Mucosa of rectum (tissue), 2 donors: ENCODE data around the gene ZSWIM4.
A peak's percentile ranks its signal among the peaks of the same experiment; 100 is the strongest.

Source experiments
- H3K27ac ChIP-seq, 2 donors: one replicate each; pipeline ENCODE4 v1.7.0; 2013; ENCODE audit warnings: inconsistent platforms in 2 of 2, low read depth in 2 of 2, low read length in 2 of 2
- H3K27me3 ChIP-seq, 2 donors: one replicate each; pipeline ENCODE4 v1.7.0; 2013; ENCODE audit warnings: low read length in 2 of 2; ENCODE audit not compliant: control insufficient read depth in 2 of 2, insufficient read depth in 2 of 2
- H3K36me3 ChIP-seq, 2 donors: one replicate each; pipeline ENCODE4 v1.7.0; 2013; ENCODE audit warnings: low read length in 2 of 2; ENCODE audit not compliant: control insufficient read depth in 2 of 2, insufficient read depth in 2 of 2
- H3K4me1 ChIP-seq, 2 donors: one replicate each; pipeline ENCODE4 v1.7.0; 2013; ENCODE audit warnings: low read length in 2 of 2, mild to moderate bottlenecking in 1 of 2; ENCODE audit not compliant: control insufficient read depth in 2 of 2, insufficient read depth in 2 of 2
- H3K4me3 ChIP-seq, 2 donors: one replicate each; pipeline ENCODE4 v1.7.0; 2013; ENCODE audit warnings: low read length in 2 of 2
- H3K9ac ChIP-seq, 2 donors: one replicate each; pipeline ENCODE4 v1.7.0; 2013; ENCODE audit warnings: low read length in 2 of 2, low read depth in 1 of 2, mild to moderate bottlenecking in 1 of 2
- H3K9me3 ChIP-seq, 2 donors: one replicate each; pipeline ENCODE4 v1.7.0; 2013; ENCODE audit warnings: low read length in 2 of 2; ENCODE audit not compliant: control insufficient read depth in 2 of 2
- donor health status: healthy.
- donor health status: Normal muscosa, but diverticular disease.

The ZSWIM4 gene

DNA sequence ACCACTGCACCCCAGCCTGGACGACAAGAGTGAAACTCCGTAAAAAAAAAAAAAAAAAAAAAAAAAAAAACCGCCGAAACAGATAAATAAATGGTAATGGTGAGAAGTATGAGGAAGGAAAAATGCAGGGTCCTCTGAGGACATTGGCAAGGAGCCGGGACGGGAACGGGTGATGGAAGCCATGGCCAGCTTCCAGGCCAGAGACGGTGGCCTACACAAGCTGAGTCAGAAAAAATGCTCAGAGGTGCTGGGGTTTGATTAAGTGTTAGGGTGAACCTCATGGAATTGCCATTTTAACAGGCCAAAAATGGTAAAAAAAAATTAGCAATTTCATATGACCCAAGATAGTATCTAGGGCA lies 866 bp upstream of the ZSWIM4 start:
- H3K4me1 ChIP-seq: peaks cover 15 to 20% of the 10 kb centered on the region in 2 donors
- H3K9ac ChIP-seq: peak overlapping the region; percentile 74 to 84
- H3K36me3 ChIP-seq: no peaks in the 10 kb centered on the region
- H3K4me3 ChIP-seq: peak overlapping the region; percentile 83
- peak overlapping the region; percentile 80 to 82 for H3K27ac ChIP-seq
- no peaks in the 10 kb centered on the region for H3K9me3 ChIP-seq
- H3K27me3 ChIP-seq: no peaks in the 10 kb centered on the region

DNA sequence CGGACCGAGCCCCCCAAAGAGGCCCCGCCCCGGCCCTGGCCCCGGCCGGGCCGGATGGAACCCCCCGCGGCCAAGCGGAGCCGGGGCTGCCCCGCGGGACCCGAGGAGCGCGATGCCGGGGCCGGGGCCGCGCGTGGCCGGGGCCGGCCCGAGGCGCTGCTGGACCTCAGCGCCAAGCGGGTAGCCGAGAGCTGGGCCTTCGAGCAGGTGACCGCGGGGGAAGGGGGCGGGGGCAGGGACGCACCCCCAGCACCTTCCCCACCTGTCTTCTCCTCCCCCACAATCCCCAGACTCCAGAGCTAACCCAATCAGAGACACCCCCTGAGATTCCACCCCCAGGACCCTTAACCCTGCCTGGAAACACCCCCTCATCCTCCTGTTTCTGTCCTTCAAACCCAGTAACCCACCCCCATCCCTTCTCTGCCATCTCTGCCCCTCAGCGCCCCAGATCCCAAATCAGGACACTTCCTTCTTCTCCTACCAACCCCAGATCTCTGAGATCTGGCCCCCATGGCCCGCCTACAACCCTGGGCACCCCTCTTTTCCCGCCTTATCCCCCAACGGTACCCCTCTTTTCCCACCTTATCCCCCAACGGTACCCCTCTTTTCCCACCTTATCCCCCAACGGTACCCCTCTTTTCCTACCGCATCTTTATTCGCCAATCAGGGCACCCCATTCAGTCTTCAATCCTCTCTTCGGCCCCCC lies 505 bp downstream of the ZSWIM4 start:
- H3K4me3 ChIP-seq: peak overlapping the region; percentile 72 to 73
- no peaks in the 10 kb centered on the region for H3K36me3 ChIP-seq
- no peaks in the 10 kb centered on the region for H3K27me3 ChIP-seq
- H3K9ac ChIP-seq: peak overlapping the region; percentile 75 to 77
- peak overlapping the region; percentile 70 to 77 for H3K27ac ChIP-seq
- peaks cover 15 to 20% of the 10 kb centered on the region in 2 donors for H3K4me1 ChIP-seq
- no peaks in the 10 kb centered on the region for H3K9me3 ChIP-seq

DNA sequence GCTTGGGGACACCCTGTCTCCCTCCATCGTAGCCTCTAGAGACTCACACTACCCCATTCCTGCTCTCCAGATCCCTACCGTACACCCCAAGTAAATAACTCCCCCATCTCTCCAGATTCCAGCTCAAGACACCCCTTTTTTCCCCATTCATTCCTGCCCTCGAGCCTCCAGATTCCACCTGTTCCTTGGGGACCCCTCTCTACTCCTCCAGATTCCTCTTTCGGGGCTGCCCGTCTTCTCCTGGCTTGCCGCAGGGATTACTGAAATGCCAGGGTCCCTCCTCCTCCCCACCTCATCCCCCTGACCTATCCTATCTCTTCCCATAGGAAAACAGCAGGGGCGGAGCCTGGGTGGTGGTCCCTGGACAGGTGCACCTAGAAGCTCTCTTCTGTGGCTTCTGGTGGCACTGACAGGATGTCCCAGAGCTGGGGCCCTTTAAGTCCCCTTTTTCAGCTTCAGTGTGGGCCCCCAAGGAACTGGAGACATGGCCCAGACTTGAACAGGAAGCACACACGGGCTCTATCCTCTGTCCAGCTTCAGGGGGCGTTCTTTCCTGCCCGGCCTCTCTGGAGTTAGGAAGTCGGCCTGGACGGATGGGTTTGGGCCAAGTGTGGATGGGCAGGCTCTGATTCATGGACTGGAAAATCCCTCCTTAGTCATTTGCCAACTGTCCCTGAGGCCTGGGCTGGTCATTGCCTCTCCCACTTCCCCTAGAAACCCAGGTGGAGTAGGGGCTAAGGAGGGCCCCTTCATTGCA lies 1.2 kb downstream of the ZSWIM4 start:
- H3K4me1 ChIP-seq: peaks cover 15 to 20% of the 10 kb centered on the region in 2 donors
- no peaks in the 10 kb centered on the region for H3K27me3 ChIP-seq
- peak overlapping the region; percentile 52 to 56 for H3K27ac ChIP-seq
- H3K4me3 ChIP-seq: peak overlapping the region; percentile 11 to 73
- H3K9me3 ChIP-seq: no peaks in the 10 kb centered on the region
- peak overlapping the region in 1 of 2 donors; percentile 77 for H3K9ac ChIP-seq
- H3K36me3 ChIP-seq: no peaks in the 10 kb centered on the region

DNA sequence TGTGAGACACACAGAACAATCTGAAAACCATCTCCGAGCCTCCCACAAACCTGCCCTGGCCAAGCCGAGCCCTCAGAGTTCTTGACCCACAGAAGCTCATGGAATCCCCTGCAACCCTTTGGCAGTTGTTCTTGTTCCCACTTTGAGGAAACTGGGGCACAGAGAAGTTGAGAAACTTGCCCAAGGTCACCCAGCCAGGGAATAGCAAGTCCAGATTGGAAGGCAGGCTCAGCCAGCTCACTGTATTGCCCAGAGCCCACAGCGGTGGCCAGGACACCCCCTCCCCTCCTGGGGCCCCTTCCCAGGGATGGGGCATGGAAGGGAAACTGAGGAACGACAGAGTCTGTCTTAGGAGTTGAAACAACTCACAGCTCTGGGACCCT lies 1.8 kb downstream of the ZSWIM4 start:
- H3K27ac ChIP-seq: peak overlapping the region; percentile 23 to 52
- H3K4me3 ChIP-seq: no peak overlapping the region
- H3K27me3 ChIP-seq: no peaks in the 10 kb centered on the region
- H3K4me1 ChIP-seq: peaks cover 15 to 20% of the 10 kb centered on the region in 2 donors
- no peaks in the 10 kb centered on the region for H3K9me3 ChIP-seq
- H3K9ac ChIP-seq: peak overlapping the region in 1 of 2 donors; percentile 77
- H3K36me3 ChIP-seq: no peaks in the 10 kb centered on the region

DNA sequence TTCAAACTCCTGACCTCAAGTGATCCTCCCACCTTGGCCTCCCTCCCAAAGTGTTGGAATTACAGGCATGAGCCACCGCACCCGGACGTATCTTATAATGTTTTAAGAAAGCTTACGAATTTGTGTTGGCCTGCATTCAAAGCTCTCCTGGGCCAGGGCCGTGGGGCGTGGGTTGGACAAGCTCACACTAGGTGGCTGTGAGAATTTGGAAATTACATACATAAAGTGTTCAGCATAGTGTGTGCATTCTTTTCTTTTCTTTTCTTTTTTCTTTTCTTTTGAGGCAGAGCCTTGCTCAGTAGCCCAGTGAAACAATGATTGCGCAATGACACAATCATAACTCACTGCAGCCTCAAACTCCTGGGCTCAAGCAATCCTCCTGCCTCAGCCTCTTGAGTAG lies 2.6 kb downstream of the ZSWIM4 start:
- H3K27me3 ChIP-seq: no peaks in the 10 kb centered on the region
- H3K27ac ChIP-seq: no peak overlapping the region
- H3K4me3 ChIP-seq: no peak overlapping the region
- H3K4me1 ChIP-seq: peaks cover 15 to 20% of the 10 kb centered on the region in 2 donors
- H3K9ac ChIP-seq: no peak overlapping the region
- no peaks in the 10 kb centered on the region for H3K36me3 ChIP-seq
- H3K9me3 ChIP-seq: no peaks in the 10 kb centered on the region

DNA sequence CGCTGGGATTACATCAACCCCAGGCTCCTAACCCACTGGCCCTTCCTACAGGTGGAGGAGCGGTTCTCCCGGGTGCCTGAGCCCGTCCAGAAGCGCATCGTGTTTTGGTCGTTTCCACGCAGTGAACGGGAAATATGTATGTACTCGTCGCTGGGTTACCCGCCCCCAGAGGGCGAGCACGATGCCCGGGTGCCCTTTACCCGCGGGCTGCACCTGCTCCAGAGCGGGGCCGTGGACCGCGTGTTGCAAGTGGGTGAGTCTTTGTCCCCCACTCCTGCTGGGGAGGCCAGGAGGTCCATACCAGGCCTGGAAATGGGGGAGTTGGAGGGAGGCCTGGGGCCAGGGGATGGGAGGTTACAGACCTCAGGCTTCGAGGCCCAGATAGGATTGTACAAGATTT lies 4.4 kb downstream of the ZSWIM4 start:
- H3K27ac ChIP-seq: no peak overlapping the region
- no peak overlapping the region for H3K9ac ChIP-seq
- H3K9me3 ChIP-seq: no peaks in the 10 kb centered on the region
- no peak overlapping the region for H3K4me3 ChIP-seq
- no peaks in the 10 kb centered on the region for H3K27me3 ChIP-seq
- H3K36me3 ChIP-seq: no peaks in the 10 kb centered on the region
- H3K4me1 ChIP-seq: peaks cover 12 to 16% of the 10 kb centered on the region in 2 donors

DNA sequence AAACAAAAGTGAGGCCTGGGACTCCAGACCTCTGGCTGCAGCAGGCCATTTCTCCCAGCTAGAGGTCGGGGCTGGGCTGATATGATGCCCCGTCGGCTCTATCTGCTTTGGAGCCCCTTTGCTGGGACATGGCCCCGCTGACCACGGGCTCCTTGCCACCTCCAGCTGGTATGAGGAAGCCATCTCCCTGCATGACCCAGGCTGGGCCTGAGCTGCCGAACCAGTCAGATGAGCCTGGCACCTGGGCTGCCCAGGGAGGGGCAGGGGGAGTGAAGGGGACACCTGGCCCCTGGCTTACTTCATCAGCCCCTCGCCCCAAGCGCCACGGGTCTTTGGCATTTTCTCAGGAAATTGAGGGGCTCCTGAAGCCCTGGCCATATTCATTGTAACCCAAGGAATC lies 7.8 kb downstream of the ZSWIM4 start:
- Histone ChIP-seq H3K27ac (no peak overlapping the region), H3K36me3 (no peaks in the 10 kb centered on the region), H3K4me3 (no peak overlapping the region), H3K4me1 (no peaks in the 10 kb centered on the region), H3K27me3 (no peaks in the 10 kb centered on the region), H3K9me3 (no peaks in the 10 kb centered on the region), H3K9ac (no peak overlapping the region)

DNA sequence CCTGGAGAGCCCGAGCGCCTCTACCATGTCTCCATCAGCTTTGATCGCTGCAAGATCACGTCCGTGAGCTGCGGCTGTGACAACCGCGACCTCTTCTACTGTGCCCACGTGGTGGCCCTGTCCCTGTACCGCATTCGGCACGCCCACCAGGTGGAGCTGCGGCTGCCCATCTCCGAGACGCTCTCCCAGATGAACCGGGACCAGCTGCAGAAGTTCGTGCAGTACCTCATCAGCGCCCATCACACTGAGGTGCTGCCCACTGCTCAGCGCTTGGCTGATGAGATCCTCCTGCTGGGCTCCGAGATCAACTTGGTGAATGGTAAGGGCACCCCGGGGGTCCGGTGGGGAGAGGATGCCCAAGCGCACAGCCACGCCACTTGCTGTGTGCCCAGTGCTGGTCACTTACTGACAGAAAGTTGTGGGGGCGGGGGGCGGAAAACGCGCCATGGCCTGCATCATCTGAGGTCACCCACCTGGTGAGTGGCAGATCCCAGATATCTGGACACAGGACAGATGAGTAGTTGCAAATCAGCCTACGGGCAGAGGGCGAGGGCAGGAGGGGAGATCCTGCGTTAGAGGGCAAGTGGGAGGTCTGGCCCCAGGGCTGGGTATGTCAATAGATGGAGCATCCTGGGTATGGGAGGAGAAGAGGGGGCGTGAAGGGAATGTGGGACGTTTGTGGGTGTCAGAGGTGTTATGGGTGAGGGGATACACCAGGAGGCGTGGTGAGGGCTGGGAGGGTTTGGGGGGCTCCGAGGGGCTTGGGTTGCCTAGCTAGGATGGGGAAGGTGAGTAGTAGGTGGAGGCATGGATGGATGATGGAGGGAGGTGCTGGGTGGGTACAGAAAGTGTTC lies 9.8 kb downstream of the ZSWIM4 start:
- Histone ChIP-seq H3K36me3 (peaks cover 3 to 4% of the 10 kb centered on the region in 2 donors), H3K4me1 (no peaks in the 10 kb centered on the region), H3K27ac (no peak overlapping the region), H3K27me3 (no peaks in the 10 kb centered on the region), H3K9me3 (no peaks in the 10 kb centered on the region), H3K9ac (no peak overlapping the region), H3K4me3 (no peak overlapping the region)

DNA sequence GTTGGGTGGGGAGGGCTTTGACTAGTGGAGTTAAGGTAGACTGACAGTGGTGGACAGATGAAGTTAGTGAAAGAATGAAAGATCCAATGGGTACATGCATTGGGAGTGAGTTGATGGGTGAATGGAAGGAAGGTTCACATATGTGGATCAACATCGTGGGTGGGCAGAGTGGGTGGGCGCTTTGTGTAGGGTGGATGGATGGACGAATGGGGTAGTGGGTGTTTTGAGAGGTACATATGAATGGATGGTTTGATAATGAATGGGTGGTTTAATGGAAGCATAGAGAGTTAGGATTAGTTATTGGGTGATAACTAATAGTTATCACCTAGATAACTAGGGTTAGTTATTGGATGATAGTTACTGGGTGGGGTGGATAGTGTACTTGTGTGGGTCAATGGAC lies 11.5 kb downstream of the ZSWIM4 start:
- Histone ChIP-seq H3K4me1 (no peaks in the 10 kb centered on the region), H3K9ac (no peak overlapping the region), H3K36me3 (peaks cover 3 to 4% of the 10 kb centered on the region in 2 donors), H3K4me3 (no peak overlapping the region), H3K27ac (no peak overlapping the region), H3K27me3 (no peaks in the 10 kb centered on the region), H3K9me3 (no peaks in the 10 kb centered on the region)
